Daoy (cell line): ENCODE results near the gene TTC34. TPM values are rescaled to one million over a fixed set of nuclear protein-coding genes. Genes with fewer than 3 reads are reported as not detected.
A peak's percentile ranks its signal among the peaks of the same experiment; 100 is the strongest.

ENCODE experiments used
- DNase-seq: peaks from one replicate; pipeline ENCODE4 v3.0.0-alpha.2; 2015; ENCODE audit warnings: low read depth
- total RNA-seq: library from RNA; depleted of rRNA; stranded (reverse); fragments of >200 nt; shearing (Covaris generic); gene quantifications from 2 replicates; pipeline ENCODE4 v1.2.3, GENCODE V29; 2014

TTC34 gene
- total RNA-seq, 1 experiment from 2014 or later = not detected

DNA sequence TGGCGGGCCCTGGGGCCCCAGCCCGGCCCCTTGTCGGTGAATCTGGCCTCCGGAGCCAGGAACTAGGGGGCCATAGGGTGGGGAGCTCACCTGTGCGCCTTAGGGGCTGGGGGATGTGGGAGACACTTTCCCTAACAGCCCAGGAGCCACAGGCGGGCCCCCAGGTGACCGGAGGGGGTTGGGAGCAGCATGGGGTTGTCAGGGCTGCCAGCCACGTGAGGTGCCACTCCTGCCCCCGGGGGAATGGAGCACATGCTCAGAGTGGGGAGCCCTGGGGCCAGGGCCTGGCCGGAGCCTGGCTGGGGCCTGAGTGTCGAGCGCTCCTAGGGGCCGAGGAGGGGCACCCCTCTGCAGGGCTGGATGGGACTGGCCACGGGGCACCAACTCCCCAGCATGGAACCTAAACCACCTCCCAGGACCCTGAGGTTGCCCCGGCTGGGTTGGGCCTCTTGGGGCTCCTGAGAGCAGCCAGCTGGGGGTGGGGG, 195.1 kb downstream of the TTC34 start:
- DNase-seq = no peak

DNA sequence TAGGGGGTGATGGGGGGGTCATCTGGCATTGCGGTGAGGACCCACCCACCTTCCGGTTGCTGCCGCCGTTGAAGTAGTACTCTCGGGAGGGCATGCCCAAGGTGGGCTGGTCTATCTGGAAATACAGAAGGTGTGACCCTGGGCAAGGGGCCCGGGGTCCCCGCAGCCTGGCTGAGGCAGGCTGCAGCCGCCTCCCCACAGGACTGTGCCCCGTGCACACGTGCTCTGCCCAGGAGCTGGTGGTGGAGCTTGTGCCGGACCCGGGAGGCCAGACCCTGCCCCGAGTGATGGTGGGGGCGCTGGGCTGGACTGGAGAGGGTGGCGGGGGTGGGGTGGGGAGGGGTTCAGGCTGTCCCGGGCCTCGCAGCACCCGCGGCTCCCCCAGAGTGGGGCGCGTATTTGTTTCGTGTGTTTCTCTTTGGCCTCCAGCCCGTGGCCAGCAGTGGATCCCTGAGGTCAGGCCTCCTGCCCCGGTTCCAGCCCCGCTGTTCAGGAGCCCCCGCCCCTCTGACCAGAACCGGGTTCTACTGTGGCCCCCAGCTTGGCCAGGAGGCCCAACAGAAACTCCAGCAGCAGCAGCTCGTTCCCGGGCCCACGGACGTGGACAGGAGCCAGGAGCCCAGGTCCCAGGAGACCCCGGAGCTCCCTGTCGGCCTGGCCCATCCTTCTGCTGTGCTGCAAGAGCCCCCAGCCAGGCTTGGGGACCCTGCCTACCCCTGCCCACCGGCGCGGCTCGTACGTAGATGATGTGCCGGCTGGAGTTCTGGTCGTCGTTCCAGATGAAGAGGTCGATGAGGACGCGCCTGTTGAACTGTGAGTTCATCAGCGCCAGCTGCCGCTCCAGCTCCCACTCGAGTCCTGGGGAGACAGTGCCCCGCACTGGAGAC, 195.7 kb downstream of the TTC34 start:
- no peak for DNase-seq

DNA sequence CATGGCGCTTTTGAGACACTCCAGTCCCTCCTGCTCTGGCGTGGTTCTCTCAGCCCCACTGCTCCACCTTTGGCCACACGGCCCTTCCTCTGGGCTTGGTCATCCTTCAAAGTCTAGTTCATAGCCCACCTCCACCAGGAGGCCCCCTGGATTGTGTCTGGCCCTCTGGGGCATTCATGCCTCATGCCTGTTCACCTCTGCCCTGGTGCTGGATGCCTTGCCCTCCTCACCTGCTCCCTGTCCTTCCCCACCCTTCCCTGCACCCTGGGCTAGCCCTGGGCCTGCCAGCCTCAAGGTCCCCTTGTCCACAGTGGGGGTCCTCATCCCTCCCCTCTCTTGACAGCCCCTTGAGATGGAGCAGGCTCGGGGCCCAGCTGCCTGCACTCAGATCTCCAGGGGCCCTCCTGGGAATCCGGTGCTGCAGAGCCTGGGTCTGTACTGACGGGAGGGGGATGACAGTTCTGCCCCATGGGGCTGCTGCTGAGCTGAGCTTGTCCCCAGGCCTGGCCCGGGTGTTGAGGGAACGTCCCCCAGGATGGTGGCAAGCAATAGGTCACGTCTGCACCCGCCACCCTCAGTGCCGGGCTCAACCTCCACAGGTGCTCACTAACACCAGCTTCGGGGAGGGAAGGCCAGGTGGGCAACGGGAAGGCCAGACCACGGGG, 196.5 kb downstream of the TTC34 start:
- no peak for DNase-seq

DNA sequence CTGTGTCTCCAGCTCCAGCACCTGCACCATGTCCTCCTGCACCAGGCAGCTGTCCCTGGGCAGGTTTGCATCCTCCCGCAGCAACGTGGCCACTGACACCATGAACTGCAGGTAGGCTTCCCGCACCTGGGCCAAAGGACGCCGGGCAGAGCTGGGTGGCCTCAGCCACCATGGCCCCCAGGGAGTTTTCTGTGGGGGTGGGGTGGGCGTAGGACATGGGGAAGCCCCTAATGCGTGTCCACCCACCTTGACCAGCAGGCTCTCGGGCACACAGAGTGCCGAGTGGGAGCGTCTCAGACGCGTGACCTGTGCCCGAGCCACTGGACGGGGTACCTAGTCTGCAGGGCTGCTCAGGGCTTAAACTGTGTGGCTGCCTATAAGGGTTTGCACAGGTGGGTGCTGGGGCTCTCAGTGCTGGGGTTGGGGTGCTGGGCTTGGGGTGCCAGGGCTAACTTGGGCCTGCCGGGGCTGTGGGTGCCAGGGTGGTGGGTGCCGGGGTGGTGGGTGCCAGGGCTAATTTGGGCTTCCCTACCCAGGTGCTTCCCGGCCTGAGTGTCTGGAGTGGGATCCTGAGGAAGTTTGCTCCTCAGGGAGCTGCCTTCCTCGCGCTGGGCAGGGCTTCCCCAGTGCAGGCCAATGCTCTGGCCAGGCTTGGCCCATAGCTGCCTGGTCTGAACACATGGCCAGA, 197.2 kb downstream of the TTC34 start:
- DNase-seq = no peak

DNA sequence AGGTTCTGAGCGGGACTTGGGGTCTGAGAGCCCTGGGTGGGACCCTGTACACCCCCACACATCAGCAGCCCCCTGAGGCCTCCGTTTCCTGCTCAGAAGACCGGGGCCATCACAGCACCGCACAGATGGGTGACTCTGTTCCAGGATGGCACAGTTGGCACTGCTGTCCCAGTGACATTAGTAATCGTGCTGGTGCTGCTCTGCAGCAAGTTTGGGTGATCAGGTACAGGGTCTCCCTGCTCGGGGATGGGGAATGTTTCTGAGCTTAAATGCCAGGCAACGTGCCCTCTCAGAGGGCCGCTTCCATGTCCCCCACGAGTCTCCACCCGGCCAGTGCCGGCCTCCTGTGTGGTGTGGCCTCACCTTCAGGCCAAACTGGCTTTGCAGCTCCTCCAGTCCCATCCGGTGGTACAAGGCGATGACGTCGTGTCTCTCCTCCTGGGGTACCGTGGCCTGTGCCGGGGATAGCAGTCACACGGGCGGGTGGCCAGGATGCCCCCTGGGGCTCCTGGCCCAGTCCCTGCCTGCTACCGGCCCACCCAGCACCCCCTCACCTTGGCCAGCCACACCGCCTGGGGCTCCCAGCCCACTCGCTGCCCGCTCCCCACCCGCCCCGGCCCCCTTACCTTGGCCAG, 197.9 kb downstream of the TTC34 start:
- DNase-seq = no peak

DNA sequence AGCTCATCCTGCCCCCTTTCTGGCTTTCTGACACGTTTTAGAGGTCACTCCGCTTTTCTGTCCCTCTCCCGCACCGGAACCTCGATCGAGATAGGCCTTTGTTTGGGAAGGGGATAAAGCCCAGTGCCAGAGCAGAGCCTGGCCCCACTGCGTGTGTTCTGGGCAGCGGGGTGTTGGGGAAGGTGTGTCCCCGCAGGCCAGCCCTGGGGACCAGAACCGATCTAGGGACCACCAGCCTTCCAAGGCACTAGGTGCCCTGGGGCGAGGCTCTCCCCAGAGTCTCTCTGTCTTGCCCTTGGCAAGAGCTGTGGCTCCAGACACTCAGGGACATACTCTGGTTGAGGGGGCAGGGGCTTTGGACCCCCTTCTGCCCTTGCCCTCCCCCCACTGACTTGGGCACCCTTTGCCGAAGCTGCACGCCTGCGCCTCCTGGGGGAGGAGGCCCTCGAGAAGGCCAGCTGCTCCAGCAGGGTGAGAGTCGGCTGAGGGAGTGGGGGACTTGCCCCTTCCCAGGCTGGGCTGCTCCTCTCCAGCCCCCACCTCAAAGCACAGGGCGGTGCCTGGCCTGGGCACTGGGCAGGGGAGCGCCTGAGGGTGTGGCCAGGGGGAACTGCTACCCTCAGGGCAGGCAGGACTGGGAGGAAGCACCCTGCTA, 198.5 kb downstream of the TTC34 start:
- no peak for DNase-seq

DNA sequence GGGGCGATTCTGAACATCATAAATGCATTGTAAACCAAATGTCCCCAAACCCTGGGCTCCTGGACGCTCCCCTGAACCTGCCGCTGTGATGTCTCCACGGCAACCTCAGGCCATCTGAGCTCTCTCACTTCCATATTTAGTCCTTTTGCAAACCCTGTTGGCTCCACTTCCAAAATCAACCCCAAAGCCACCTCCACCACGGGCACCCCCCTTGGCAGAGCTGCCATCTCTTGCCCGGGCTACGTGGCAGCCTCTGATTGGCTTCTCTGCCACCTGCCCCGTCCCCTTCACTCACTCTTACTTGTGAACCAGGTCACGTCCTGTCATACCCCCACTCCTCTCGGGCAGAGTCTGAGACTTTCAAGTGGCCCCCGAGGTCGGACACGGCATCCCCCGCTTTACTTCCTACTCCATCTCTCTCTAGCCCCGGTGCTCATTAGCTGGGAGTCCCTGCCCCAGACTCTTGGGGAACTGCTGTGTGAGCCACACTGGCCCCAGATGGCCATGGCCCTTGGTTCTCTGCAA, 199.1 kb downstream of the TTC34 start:
- DNase-seq = no peak

DNA sequence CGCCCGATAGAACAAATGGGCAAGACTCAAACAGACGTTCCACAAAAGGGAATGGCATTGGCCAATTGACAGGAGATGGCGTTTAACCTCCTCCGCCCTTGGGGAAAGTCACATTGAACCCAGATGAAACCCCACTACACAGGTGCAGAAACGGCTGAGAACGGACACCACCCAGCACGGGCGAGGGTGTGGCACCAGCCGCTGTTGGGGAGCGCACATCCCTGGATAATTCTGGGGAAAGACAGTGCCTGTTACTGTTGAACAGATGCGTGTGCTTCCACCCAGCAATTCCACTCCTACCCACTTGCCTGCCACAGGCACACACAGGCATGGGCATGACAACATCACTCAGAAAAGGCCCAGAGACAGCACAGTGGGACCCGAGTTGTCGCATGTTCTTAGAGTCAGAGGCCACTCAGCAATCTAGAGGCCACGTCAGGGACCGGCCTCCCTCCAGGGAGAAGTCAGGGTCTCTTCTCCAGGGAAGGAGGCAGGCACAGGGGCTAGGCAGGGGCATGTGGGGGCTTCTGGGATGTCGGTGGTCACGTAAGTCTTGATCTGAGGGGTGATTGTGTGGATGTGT, 199.7 kb downstream of the TTC34 start:
- DNase-seq = no peak

DNA sequence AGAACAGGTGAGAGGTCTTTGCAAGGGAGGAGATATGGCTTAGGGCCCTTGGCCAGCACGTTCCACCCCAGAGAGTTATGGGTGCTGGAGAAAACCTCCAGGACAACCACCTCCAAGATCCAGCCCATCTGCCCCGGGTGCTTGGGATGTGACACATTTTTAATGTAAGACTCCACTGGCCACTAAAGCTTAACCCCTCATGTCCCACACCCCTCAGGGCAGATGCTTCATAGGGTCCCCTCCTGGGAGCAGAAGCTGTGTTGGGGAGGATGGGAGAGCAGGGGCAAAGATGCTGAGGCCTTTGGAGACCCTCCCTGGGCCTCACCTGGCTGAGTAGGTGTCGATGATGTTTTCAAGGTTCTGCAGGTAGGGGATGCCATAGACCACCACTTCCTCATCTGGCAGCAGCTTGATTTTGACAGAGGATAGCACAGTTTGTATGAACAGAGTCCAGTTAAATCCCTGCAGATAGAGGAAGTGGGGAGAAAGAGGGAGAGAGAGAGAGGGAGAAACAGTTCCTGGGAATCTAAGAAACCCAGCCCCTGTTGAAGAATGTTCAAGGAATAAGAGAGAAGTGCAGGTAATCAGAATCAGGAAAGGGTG, 203.1 kb downstream of the TTC34 start:
- no peak for DNase-seq

DNA sequence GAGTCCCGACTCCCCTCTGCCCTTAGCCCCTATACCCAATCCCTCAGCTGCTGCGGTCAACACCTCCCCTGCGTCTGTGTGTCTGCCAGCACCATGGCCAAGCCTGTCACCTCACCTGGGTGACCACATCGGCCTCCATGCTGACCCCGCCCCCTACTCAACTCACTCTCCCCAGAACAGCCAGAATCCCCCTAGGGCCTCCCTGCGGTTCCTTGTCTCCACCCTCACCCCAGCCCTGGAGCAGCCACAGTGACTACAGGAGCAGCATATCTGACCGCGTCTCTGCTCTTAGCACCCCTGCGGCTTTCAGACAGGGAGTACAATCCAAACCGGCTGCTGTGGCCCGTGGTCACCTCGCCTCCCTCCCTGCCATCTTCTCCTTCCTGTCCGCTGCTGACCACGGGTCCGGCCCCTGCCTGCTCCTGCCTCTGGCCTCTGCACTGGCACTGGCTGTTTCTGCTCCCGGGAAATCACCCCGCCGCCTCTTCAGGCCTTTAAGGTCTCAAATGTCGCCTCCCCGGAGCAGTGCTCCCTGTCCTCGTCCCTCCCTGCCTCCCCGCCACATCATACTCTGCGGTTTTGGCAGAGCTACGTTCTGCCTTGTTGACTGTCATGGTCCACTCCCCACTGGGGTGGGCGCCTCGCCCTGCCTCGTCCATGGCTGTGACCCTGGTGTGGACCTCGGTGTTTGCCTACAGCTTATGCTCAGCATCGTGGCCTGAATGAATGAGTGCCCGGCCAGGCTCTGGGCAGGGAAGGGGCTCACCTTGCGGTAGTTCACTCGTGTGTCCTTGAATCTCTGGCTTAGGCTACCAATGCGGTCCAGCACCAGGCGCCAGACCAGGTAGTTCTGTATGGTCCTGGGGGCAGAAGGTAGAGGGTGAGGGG, 203.8 kb downstream of the TTC34 start:
- DNase-seq = no peak

DNA sequence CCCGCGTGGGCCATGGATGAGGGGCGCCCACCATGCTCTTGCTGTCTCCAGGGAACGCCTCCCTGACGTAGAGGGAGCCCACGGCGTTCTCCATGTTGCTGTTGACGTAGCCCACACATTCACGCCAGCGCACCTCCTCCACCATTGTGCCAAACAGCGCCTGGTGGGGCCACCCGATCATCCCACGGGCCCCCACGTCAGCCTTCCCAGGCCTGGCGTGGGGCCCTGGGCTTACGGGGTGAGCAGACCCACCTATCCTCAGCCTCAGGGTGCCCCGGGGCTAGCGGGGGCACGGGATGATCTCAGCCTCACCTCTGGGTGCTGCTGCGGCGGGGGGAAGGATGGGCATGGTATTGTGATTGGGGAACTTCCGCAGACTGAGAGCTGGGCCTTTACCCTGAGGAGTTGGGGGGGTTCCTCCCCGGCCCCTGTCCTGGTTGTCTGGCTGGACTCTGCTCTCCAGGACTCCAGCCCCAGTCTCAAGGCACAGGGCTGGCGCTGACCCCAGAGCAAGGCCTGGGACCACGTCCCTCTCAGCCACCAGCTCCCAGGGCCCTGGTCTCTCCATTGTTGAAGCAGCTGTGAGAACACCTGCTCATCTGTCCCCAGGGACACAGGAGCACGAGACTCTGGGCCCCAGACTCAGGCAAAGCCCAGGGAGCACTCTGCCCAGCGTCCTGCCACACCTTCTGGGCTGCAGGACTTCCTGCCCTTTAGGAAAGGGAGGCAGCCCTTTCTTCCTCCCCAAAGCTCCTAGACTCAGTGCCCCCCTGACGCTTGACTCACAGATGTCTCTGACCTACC, 204.8 kb downstream of the TTC34 start:
- no peak for DNase-seq

DNA sequence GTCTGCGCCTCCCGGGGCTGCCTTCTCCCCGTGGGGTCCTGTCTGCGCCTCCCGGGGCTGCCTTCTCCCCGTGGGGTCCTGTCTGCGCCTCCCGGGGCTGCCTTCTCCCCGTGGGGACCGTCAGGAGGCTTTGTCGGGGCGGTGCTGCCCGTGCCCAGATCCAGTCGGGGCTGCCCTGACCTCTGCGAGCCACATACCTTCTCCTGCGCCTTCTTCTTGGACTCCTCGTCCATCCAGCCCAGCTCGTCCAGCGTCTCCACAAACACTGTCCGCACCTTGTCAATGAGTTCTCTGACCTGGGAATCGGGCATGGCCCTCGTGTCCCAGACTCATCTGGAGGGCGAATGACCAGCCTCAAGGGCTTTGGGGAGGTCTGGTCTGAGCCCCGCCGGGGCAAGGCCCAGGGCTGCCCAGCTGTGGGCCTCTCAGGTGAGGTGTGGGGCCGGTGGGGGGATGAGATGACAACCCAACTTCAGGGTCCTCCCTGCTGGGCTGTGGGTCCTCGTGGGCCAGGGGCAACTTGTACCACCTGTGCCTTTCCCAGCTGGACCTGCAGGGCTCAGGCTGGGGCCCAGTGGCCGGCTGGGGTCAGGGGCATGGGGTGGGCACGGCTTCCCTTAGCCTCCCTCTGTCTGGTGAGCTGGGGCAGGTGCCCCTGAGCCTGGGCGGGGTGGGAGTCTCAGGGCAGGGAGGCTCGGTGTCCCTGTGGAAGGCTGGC, 205.5 kb downstream of the TTC34 start:
- DNase-seq = no peak

DNA sequence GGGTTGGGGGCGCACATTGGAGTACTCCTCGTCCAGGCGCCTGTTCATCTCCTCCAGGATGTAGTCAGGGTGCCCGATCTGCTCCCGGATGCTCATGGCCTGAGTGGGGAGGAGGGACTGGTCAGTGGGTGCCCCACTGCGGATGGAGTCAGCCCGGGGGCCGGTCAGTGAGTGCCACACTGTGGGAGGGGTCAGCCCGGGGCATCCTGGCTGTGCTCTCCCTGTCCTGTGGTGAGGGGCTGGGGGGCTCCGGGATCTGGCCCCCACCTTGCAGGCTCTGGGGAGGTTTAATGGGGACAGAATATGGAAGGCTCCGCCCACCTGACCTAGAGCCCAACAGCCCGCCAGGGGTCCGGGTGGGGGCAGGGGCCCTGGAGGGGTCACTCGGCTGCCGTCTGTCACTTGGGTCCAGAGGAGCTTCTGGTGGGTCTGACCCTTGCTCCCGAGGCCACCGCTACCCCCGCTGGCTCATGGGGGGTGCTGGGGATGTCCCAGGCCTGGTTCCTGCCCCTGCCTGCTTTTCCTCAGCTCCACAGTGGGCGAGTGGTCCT, 206.2 kb downstream of the TTC34 start:
- no peak for DNase-seq

DNA sequence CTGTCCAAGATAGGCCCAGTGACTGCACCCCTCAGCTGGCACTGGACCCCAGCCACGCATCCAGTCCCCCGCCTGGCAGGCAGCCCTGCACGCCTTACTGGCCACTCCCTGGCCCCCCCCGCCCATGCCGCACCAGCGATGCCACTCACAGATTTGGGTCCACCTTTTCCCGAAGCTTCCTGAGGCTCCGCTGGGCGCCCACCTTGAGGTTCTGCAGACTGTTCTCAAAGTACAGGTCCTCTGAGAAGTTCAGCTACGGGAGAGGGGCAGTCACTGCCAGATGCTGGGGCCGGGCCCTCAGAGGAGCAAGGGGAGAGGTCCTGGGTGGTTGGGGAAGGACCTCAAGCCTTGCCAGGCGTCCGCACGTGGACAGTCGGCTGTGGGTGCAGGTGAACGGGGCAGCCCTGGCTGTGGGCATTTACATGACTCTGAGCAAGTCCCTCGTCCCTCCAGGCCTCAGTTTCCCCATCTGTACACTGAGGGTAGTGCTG, 206.8 kb downstream of the TTC34 start:
- no peak for DNase-seq

DNA sequence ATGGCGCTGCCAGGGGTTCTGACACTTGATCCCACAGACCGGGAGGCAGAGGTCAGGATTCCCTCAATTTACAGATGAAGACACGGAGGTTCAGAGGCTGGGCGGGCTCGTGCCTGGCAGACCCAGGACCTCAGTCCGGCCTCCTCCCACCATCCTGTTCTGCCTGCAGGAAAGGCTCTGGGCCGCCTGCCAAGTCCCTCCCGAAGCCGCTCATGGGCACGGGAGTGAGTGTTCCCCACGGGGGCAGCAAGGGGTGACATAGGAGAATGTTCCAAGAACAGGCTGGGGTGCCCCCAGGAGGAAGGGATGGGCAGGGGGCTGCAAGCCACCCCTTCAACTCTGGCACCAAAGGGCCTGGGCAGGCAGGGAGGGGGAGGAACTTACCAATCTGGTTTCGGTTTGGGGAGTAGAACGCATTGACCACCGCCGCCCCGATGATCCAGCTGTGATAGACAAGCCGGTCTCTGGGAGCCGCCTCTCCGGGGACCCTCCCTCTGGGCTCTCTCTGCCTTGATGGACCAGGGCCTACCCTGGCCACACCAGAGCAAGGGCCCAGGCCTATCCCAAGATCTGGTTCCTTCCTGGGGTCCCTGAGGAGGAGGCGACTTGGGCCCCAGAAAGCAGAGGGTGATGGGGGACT, 207.4 kb downstream of the TTC34 start:
- peak; percentile 61 for DNase-seq

DNA sequence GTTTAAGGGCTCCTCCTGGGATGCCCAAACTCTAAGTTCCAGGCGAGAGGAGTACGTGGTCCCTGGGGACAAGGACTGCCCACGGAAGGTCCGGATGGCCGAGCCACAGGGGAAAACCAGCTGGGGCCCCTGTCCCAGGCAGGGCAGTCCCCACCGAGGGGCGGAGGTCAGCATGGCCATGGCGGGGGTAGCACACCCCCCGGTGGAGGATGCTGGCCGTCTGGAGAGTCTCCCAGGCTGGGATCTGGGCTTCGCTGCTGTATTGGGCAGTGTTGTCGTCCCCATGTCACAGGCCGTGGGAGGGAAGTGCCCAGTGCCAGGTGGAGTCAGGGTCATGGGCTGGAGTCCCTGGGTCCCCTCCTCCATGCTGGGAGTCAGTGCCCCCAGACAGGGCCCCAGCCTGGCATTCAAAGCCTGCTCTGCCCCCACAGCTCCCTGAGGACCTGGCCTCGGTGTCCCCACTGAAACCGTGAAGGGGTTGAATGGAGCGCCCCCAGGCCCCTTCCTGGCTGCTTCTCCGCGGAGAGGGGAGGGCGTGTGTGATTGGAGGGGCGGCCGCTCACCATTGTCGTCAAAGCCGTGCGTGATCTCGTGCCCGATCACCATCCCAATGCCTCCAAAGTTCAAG, 208.1 kb downstream of the TTC34 start:
- DNase-seq = no peak
